SIG-M5 treated with dmso at 0.1 percent for 504 hours (cell line): ENCODE measurements around the gene CHAT.

Experiments
- DNase-seq: peaks from one replicate; lab custom pipeline; 2025; ENCODE audit not compliant: unreplicated experiment; lab: John Stamatoyannopoulos, UW

CHAT gene

GRCh38 chr10:49628599-49628998 is 14.8 kb downstream of the CHAT start:
- DNase-seq, result no peak

GRCh38 chr10:49629431-49629881 is 15.6 kb downstream of the CHAT start:
- DNase-seq, result no peak

- DNase-seq, result no peak
Measured at GRCh38 chr10:49631975-49632374, 18.1 kb downstream of the CHAT start.

GRCh38 chr10:49632406-49633317 is 18.8 kb downstream of the CHAT start:
- DNase-seq, result no peak

GRCh38 chr10:49633327-49634068 is 19.7 kb downstream of the CHAT start:
- DNase-seq, result no peak

- DNase-seq, result no peak
Measured at GRCh38 chr10:49634069-49634660, 20.3 kb downstream of the CHAT start.

GRCh38 chr10:49642311-49642710 is 28.5 kb downstream of the CHAT start:
- DNase-seq, result no peak

- DNase-seq, result no peak
Measured at GRCh38 chr10:49643241-49644034, 29.6 kb downstream of the CHAT start.

- DNase-seq, result no peak
Measured at GRCh38 chr10:49644035-49644646, 30.3 kb downstream of the CHAT start.

GRCh38 chr10:49645417-49645816 is 31.6 kb downstream of the CHAT start:
- no peak for DNase-seq

GRCh38 chr10:49645871-49646870 is 32.3 kb downstream of the CHAT start:
- no peak for DNase-seq

GRCh38 chr10:49647554-49647953 is 33.7 kb downstream of the CHAT start:
- DNase-seq, result no peak

- DNase-seq, result no peak
Measured at GRCh38 chr10:49647985-49648795, 34.4 kb downstream of the CHAT start.

- DNase-seq, result no peak
Measured at GRCh38 chr10:49649294-49649693, 35.5 kb downstream of the CHAT start.

- DNase-seq, result no peak
Measured at GRCh38 chr10:49649936-49650723, 36.3 kb downstream of the CHAT start.

GRCh38 chr10:49650724-49651034 is 36.8 kb downstream of the CHAT start:
- no peak for DNase-seq

GRCh38 chr10:49651039-49651835 is 37.4 kb downstream of the CHAT start:
- DNase-seq, result no peak
